Hepatocyte (in vitro differentiated cells): ENCODE results near the gene ABHD2.

ENCODE experiments used
- CTCF ChIP-seq: fragments of 200-600 bp; sonication (generic); IDR thresholded peaks from 2 replicates; pipeline ENCODE4 v1.5.1; 2016; ENCODE audit warnings: antibody characterized with exemption, mild to moderate bottlenecking; ENCODE audit not compliant: poor library complexity
- EZH2 ChIP-seq: fragments of 200-600 bp; sonication (generic); IDR thresholded peaks from 2 replicates; pipeline ENCODE4 v1.6.1; 2016; ENCODE audit warnings: antibody characterized with exemption, mild to moderate bottlenecking, borderline replicate concordance
- EZH2phosphoT487 ChIP-seq: fragments of 200-600 bp; sonication (generic); IDR thresholded peaks from one replicate; pipeline ENCODE4 v1.6.1; 2018; ENCODE audit warnings: antibody characterized with exemption, mild to moderate bottlenecking, low read depth, moderate library complexity; ENCODE audit not compliant: unreplicated experiment, severe bottlenecking

- TF ChIP-seq CTCF (no peak), EZH2 (no peak), EZH2phosphoT487 (no peak)
These were observed 54.2 kb downstream of the ABHD2 start for GRCh38 chr15:89142423-89142822.
